ENCODE measurements around the gene CACFD1. TPM values are rescaled to one million over a fixed set of nuclear protein-coding genes. Genes with fewer than 3 reads are reported as not detected.

The CACFD1 gene
- total RNA-seq, 2 experiments from 2014 or later: 16.7 to 17.2 TPM

GRCh38 chr9:133485531-133486260 lies 25.9 kb downstream of the CACFD1 start:
- TF ChIP-seq, protein P1, sequence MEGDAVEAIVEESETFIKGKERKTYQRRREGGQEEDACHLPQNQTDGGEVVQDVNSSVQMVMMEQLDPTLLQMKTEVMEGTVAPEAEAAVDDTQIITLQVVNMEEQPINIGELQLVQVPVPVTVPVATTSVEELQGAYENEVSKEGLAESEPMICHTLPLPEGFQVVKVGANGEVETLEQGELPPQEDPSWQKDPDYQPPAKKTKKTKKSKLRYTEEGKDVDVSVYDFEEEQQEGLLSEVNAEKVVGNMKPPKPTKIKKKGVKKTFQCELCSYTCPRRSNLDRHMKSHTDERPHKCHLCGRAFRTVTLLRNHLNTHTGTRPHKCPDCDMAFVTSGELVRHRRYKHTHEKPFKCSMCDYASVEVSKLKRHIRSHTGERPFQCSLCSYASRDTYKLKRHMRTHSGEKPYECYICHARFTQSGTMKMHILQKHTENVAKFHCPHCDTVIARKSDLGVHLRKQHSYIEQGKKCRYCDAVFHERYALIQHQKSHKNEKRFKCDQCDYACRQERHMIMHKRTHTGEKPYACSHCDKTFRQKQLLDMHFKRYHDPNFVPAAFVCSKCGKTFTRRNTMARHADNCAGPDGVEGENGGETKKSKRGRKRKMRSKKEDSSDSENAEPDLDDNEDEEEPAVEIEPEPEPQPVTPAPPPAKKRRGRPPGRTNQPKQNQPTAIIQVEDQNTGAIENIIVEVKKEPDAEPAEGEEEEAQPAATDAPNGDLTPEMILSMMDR (conservative IDR thresholded peaks at IDR 0.05; ENCODE audit: low read length): no peak
- no peak for TF ChIP-seq EZH2phosphoT487 (IDR thresholded peaks at IDR 0.05; ENCODE audit: borderline replicate concordance, low read depth, low read length)
- BruUV-seq (replicated peaks): no TSS peak
- H3K4me2 ChIP-seq (ENCODE audit: low read length): peak overlapping the region; percentile 75
- peaks cover 11% of the 10 kb centered on the region for H3K4me1 ChIP-seq (ENCODE audit: insufficient read depth, low read length, poor library complexity, severe bottlenecking)
- ChIA-PET POLR2A (no interaction called here), CTCF (ENCODE audit: unreplicated experiment) (no interaction called here)
- no peaks in the 10 kb centered on the region for H3K9me3 ChIP-seq (ENCODE audit: low read length)
- DNase-seq (ENCODE audit: low spot score): peak; percentile 84
- peak overlapping the region; percentile 59 for H3K27ac ChIP-seq (ENCODE audit: low read depth, low read length, poor library complexity, severe bottlenecking)
- H3K4me3 ChIP-seq (ENCODE audit: low read depth, low read length, poor library complexity, severe bottlenecking): peak overlapping the region; percentile 51
- peak overlapping the region; percentile 65 for H2AFZ ChIP-seq (ENCODE audit: low read length)
- no peaks in the 10 kb centered on the region for H4K20me1 ChIP-seq (ENCODE audit: insufficient read depth, low read length)
- no peaks in the 10 kb centered on the region for H3K9me2 ChIP-seq (ENCODE audit: insufficient read depth, low read length)
- intact Hi-C loops (cut with micrococcal nuclease; ENCODE audit: unreplicated experiment): loop anchor here (1.0 to 2.0 kb wide), 4 partner anchors 33 to 300 kb away; partner anchors contain the start of genes MED22 and RPL7A
- H3K79me2 ChIP-seq (ENCODE audit: insufficient read depth, low read depth, low read length): no peaks in the 10 kb centered on the region
- no peaks in the 10 kb centered on the region for H3K36me3 ChIP-seq (ENCODE audit: insufficient read depth, low read length)

- DNase-seq (ENCODE audit: low spot score): no peak
- Histone ChIP-seq H3K9me3 (ENCODE audit: low read length) (no peaks in the 10 kb centered on the region), H3K79me2 (ENCODE audit: insufficient read depth, low read depth, low read length) (no peaks in the 10 kb centered on the region), H3K4me1 (ENCODE audit: insufficient read depth, low read length, poor library complexity, severe bottlenecking) (peaks cover 11% of the 10 kb centered on the region), H3K9me2 (ENCODE audit: insufficient read depth, low read length) (no peaks in the 10 kb centered on the region), H3K4me2 (ENCODE audit: low read length) (no peak overlapping the region), H2AFZ (ENCODE audit: low read length) (no peak overlapping the region), H3K27ac (ENCODE audit: low read depth, low read length, poor library complexity, severe bottlenecking) (no peak overlapping the region), H3K4me3 (ENCODE audit: low read depth, low read length, poor library complexity, severe bottlenecking) (no peak overlapping the region), H4K20me1 (ENCODE audit: insufficient read depth, low read length) (no peaks in the 10 kb centered on the region), H3K36me3 (ENCODE audit: insufficient read depth, low read length) (no peaks in the 10 kb centered on the region)
- TF ChIP-seq, protein P1 (conservative IDR thresholded peaks at IDR 0.05; ENCODE audit: low read length): no peak
- TF ChIP-seq EZH2phosphoT487 (IDR thresholded peaks at IDR 0.05; ENCODE audit: borderline replicate concordance, low read depth, low read length): no peak
- no TSS peak for BruUV-seq (replicated peaks)
- intact Hi-C loops (cut with micrococcal nuclease; ENCODE audit: unreplicated experiment): loop anchor here (2.0 kb wide), 2 partner anchors 35 to 139 kb away; partner anchors contain the start of genes MED22 and RPL7A
- CTCF ChIA-PET (ENCODE audit: unreplicated experiment): no interaction called here
- POLR2A ChIA-PET: no interaction called here
Observed at GRCh38 chr9:133487331-133487725, 27.6 kb downstream of the CACFD1 start.

- DNase-seq (ENCODE audit: low spot score): no peak
- CTCF ChIA-PET (ENCODE audit: unreplicated experiment): interaction anchor here (0.6 kb wide), 1 partner anchor 532 kb away, joined by 5 read pairs; no protein-coding TSS in a partner anchor
- no peaks in the 10 kb centered on the region for H4K20me1 ChIP-seq (ENCODE audit: insufficient read depth, low read length)
- H3K9me3 ChIP-seq (ENCODE audit: low read length): no peaks in the 10 kb centered on the region
- no peak overlapping the region for H3K4me3 ChIP-seq (ENCODE audit: low read depth, low read length, poor library complexity, severe bottlenecking)
- BruUV-seq (replicated peaks): no TSS peak
- no peaks in the 10 kb centered on the region for H3K79me2 ChIP-seq (ENCODE audit: insufficient read depth, low read depth, low read length)
- H3K9me2 ChIP-seq (ENCODE audit: insufficient read depth, low read length): no peaks in the 10 kb centered on the region
- no peaks in the 10 kb centered on the region for H3K36me3 ChIP-seq (ENCODE audit: insufficient read depth, low read length)
- peaks cover 11% of the 10 kb centered on the region for H3K4me1 ChIP-seq (ENCODE audit: insufficient read depth, low read length, poor library complexity, severe bottlenecking)
- H3K4me2 ChIP-seq (ENCODE audit: low read length): no peak overlapping the region
- H2AFZ ChIP-seq (ENCODE audit: low read length): no peak overlapping the region
- TF ChIP-seq, protein P1 (conservative IDR thresholded peaks at IDR 0.05; ENCODE audit: low read length): no peak
- TF ChIP-seq EZH2phosphoT487 (IDR thresholded peaks at IDR 0.05; ENCODE audit: borderline replicate concordance, low read depth, low read length): no peak
- POLR2A ChIA-PET: interaction anchor here (0.7 kb wide), 3 partner anchors 10 to 1850 kb away, joined by 4 read pairs; partner anchors contain the start of gene SLC2A6
- intact Hi-C loops (cut with micrococcal nuclease; ENCODE audit: unreplicated experiment): no loop called here
- no peak overlapping the region for H3K27ac ChIP-seq (ENCODE audit: low read depth, low read length, poor library complexity, severe bottlenecking)
Observed at GRCh38 chr9:133488686-133489252, 29.0 kb downstream of the CACFD1 start.

Measured in OCI-LY7 (cell line).